ENCODE measurements around the gene CBX7.

Gene CBX7

DNA sequence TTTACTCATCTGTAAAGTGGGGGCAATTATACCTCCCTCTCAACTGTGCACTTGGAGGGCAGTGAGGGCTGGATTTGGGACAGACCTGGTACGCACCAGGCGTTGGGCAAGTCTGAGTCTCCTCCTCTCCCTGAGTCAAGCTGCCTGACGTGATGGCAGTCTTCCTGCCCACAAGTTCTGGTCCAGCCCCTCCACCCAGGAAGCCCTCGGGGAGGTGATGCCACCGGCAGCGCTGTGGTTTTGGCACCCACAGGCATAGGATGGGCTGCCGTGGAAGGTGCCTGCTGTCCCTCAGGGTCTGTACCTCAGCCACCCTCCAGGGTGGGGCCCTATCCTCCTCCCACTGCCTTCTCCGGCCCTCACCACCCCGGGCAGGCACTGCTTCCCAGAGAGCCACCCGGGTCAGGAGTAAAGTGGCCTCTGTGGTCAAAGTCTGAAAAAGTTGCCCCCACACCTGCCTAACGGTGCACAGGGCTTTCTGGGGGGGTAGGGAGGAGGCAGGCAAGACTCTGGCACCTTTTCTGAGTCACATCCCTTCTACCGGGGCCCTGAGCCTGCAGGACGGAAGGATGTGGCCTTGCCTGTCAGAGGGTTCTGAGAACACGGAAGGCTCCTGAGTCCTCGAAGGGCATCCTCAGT is 61.9 kb downstream of the CBX7 start:
- no peak for DNase-seq

DNA sequence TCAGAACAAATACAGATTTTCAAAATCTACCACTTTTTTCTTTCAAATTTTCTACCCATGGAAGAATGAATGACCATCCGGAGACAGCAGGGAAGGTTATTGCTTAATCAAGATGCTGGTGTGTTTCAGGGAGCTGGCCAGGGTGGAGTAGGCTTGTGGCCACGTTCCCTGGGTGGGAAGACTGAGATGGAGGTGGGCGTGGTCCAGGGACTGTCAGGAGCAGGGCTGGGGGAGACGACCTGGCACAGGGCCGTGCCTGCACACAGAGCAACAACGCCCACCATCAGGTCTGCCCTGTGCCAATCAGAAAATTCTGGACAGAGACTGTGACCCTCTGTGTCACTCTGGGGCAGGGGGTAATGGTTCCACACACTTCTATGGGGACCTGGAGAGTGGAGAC is 62.6 kb downstream of the CBX7 start:
- no peak for DNase-seq

DNA sequence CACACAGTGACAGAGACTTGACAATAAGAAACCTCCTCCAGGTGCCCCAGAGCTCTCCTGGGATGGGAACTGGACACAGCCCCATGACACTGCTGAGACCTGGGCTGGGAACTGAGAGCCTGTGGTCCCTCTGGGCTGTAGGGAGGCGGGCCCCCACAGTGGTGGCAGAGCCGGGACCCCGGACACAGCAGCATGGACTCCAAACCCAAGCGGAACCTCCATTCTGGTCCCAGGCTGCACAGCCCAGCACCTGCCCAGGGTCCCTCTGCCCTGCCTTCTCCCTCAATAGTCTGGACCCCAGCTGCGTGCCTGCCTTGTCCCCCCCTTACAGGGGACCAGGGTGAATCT is 63.8 kb downstream of the CBX7 start:
- no peak for DNase-seq

GRCh38 chr22:39087881-39088684 is 64.4 kb downstream of the CBX7 start:
- no peak for DNase-seq

DNA sequence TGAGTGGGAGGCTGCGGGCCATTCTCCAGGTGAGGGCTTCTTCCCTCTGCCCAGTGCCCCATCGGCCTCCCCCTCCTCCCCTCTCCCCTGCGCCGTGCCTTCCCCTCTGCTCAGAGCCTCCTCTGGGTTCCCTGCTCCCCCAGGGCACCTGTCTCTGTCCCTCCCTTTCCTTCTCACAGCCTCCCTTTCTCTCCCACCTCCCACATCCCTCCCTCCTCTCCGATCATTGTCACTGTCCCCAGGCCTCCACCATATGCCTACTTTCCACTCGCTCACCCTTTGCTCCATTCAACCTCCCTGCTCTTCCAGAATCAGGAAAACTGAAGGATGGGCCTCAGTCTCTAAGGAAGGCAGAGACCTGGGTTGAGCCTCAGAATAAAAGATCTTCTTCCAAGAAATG is 65.4 kb downstream of the CBX7 start:
- DNase-seq, result no peak

DNA sequence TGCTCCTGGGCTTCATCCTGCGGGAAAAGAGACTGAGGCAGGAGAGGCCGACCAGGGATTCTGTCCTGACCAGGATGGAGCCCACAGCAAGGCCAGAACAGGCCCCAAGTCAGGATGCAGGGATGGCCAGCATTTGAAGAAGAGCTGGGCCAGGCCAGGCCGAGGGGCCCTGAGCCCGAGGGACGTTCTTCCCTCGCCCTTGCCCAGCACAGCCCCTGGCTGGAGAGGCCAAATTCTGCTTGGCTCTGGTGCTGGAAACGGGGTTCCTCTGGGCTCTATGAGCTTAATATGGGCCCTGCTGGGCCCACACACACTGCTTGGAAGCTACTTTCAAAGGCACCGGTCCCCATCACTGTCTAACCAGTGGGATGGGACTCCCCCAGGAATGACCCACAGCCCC is 67.8 kb downstream of the CBX7 start:
- DNase-seq, result no peak

DNA sequence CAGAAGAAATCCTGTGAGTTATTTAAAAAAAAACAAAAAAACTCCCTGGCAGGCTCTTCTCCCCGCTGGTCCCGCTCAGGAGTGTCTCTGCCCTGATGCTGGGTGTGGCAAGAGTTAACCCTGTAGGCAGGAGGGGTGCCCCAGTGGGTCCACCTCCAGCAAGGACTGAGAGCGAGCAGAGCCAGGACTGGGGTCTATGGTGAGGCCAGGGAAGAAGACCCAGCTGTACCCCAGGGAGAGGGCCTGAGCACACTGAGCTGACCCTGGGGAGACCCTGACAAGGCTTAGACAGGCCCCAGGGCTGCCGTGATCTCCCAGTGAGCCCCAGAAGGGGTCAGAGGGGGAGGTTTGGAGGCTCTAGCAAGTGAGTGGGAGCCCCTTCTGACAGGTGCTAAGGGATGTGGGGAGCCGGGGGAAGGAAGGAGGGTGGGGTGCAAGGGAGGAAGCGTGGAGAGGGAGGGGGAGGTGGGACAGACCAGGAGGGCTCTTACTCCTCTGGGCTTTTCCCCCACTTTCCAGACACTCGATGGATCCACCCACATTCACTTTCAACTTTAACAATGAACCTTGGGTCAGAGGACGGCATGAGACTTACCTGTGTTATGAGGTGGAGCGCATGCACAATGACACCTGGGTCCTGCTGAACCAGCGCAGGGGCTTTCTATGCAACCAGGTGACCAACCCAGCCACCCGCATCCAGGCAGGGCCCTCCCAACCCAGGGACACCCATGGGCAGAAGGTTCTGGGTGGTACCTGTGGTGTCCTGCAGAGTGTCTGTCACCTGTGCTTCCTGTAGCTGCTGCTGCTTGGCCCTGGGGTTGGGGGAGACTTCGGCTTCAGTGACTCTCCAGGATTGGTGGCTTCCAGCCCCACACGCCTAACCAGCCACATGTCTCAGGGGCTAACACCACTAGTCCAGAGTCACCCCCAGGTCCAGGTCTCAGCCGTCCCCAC is 69.0 kb downstream of the CBX7 start:
- no peak for DNase-seq

DNA sequence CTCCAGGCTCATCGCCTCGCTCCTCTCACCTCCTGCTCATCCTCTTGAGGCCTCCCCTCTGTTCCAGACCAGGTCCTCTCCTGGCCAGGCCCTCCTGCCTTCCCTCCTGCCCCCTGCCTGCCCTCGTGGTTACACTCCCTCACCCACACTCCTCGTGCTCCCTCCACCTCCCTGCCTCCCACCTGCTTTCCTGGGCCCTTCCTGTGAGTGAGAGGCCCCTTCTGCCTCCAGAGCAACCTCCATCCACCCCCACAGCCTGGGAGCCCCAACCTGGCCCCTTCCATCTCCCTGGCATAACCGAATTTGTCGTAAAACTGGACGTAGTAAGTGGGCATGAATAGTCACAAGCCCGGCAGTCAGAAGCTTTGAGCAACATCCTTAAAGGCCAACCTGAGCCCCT is 70.9 kb downstream of the CBX7 start:
- no peak for DNase-seq

DNA sequence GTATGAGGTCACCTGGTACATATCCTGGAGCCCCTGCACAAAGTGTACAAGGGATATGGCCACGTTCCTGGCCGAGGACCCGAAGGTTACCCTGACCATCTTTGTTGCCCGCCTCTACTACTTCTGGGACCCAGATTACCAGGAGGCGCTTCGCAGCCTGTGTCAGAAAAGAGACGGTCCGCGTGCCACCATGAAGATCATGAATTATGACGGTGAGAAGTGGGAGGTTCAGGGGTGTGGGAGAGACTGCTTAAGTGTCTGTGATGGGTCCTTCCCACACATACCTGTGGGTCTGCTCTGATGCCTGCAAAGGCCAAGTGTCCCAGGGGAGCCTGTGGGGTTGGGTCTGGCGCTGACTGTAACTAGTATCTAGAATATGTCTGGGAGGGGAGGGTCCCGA is 71.5 kb downstream of the CBX7 start:
- no peak for DNase-seq
